ENCODE results near the gene IFT74.

Gene IFT74

GRCh38 chr9:26955921-26956859 is at the start of gene IFT74 (continued):
- TF ChIP-seq ZNF148 (tag by site-specific recombination; IDR thresholded peaks at IDR 0.05; ENCODE audit: borderline replicate concordance) (no peak), IKZF3 (tag by site-specific recombination; IDR thresholded peaks at IDR 0.05) (peak; percentile 97), ZNF157 (tag by site-specific recombination; IDR thresholded peaks at IDR 0.05) (no peak), ZNF677 (tag by site-specific recombination; IDR thresholded peaks at IDR 0.05) (no peak), ZNF600 (tag by site-specific recombination; IDR thresholded peaks at IDR 0.05) (peak; percentile 77), ZNF529 (tag by site-specific recombination; IDR thresholded peaks at IDR 0.05; ENCODE audit: insufficient replicate concordance) (no peak), TSHZ1 (tag by site-specific recombination; IDR thresholded peaks at IDR 0.05; ENCODE audit: borderline replicate concordance) (peak; percentile 21; the same call in 1 of the 2 replicates), ZNF366 (tag by site-specific recombination; conservative IDR thresholded peaks at IDR 0.05) (peak; percentile 89), ZNF202 (tag by site-specific recombination; IDR thresholded peaks at IDR 0.05; ENCODE audit: borderline replicate concordance) (no peak), PRDM6 (tag by site-specific recombination; IDR thresholded peaks at IDR 0.05) (peak; percentile 94), ZXDB (tag by site-specific recombination; IDR thresholded peaks at IDR 0.05) (peak; percentile 52; the same call in 1 of the 2 replicates)

- TF ChIP-seq ZNF785 (tag by site-specific recombination; IDR thresholded peaks at IDR 0.05) (no peak), ZNF639 (tag by site-specific recombination; IDR thresholded peaks at IDR 0.05) (no peak), ZNF521 (tag by site-specific recombination; IDR thresholded peaks at IDR 0.05) (no peak), ZNF623 (tag by site-specific recombination; IDR thresholded peaks at IDR 0.05) (no peak), TCF7L2 (IDR thresholded peaks at IDR 0.05; ENCODE audit: borderline replicate concordance, low read depth, low read length) (no peak), ZNF341 (tag by site-specific recombination; IDR thresholded peaks at IDR 0.05; ENCODE audit: low read depth) (no peak), SP3 (tag by site-specific recombination; IDR thresholded peaks at IDR 0.05) (no peak), ELK4 (IDR thresholded peaks at IDR 0.05; ENCODE audit: borderline replicate concordance, low read depth, low read length) (no peak)
- Histone ChIP-seq H3K4me3 (ENCODE audit: low read depth, low read length) (no peak overlapping the region), H3K9me3 (ENCODE audit: control insufficient read depth, insufficient read depth, low read depth, low read length) (no peaks in the 10 kb centered on the region), H3K27ac (ENCODE audit: extremely low read depth, low read depth, low read length) (no peak overlapping the region), H3K36me3 (ENCODE audit: control insufficient read depth in 2 of 2, insufficient read depth in 1 of 2, low read length in 2 of 2) (peaks cover 16 to 54% of the 10 kb centered on the region in 2 experiments), H3K4me1 (ENCODE audit: control insufficient read depth, insufficient read depth, low read length) (no peaks in the 10 kb centered on the region)
- CTCF ChIA-PET, result interaction anchor here (0.5 to 1.0 kb wide), 2 partner anchors 10 to 42 kb away, joined by 3 read pairs; no protein-coding TSS in a partner anchor
- POLR2A ChIA-PET, result interaction anchor here (1.0 kb wide), 1 partner anchor 70 kb away, joined by 4 read pairs; no protein-coding TSS in a partner anchor
Observed at GRCh38 chr9:26913138-26913668, 43.0 kb upstream of the IFT74 start.

All from HEK293 (cell line).